ENCODE results near the gene GJD2.

The GJD2 gene

GRCh38 chr15:34725556-34725955, 29.2 kb downstream of the GJD2 start:
- H3K4me1 ChIP-seq (ENCODE audit: insufficient read depth, low read length, poor library complexity, severe bottlenecking) = no peaks in the 10 kb centered on the region
- H3K36me3 ChIP-seq (ENCODE audit: insufficient read depth, low read length) = no peaks in the 10 kb centered on the region
- H3K27me3 ChIP-seq (ENCODE audit: insufficient read depth, low read length, poor library complexity, severe bottlenecking) = no peaks in the 10 kb centered on the region
- TF ChIP-seq CTCF (conservative IDR thresholded peaks at IDR 0.05; ENCODE audit: low read length) (no peak), EZH2phosphoT487 (IDR thresholded peaks at IDR 0.05; ENCODE audit: borderline replicate concordance) (no peak)
- H3K9me2 ChIP-seq (replicated peaks; ENCODE audit: low read depth, low read length) = no peaks in the 10 kb centered on the region
- no peak overlapping the region for H3K4me3 ChIP-seq (ENCODE audit: low read length, poor library complexity, severe bottlenecking)
- H3F3A ChIP-seq (ENCODE audit: low read depth) = no peaks in the 10 kb centered on the region
- H3K79me2 ChIP-seq (ENCODE audit: insufficient read depth, low read length) = no peaks in the 10 kb centered on the region
- no peak overlapping the region for H2AFZ ChIP-seq (ENCODE audit: low read length)
- no peaks in the 10 kb centered on the region for H4K20me1 ChIP-seq (ENCODE audit: insufficient read depth, low read length, poor library complexity, severe bottlenecking)
- H3K9ac ChIP-seq (ENCODE audit: low read depth, low read length, poor library complexity, severe bottlenecking) = no peak overlapping the region
- no peaks in the 10 kb centered on the region for H3K9me3 ChIP-seq (ENCODE audit: insufficient read depth, low read depth, low read length)
- H3K4me2 ChIP-seq (ENCODE audit: low read depth, low read length, poor library complexity, severe bottlenecking) = no peak overlapping the region

- H3F3A ChIP-seq (ENCODE audit: low read depth) = no peaks in the 10 kb centered on the region
- H3K9ac ChIP-seq (ENCODE audit: low read depth, low read length, poor library complexity, severe bottlenecking) = no peak overlapping the region
- no peaks in the 10 kb centered on the region for H3K36me3 ChIP-seq (ENCODE audit: insufficient read depth, low read length)
- H3K9me2 ChIP-seq (replicated peaks; ENCODE audit: low read depth, low read length) = no peaks in the 10 kb centered on the region
- no peak overlapping the region for H3K4me3 ChIP-seq (ENCODE audit: low read length, poor library complexity, severe bottlenecking)
- H3K79me2 ChIP-seq (ENCODE audit: insufficient read depth, low read length) = no peaks in the 10 kb centered on the region
- no peak overlapping the region for H2AFZ ChIP-seq (ENCODE audit: low read length)
- no peaks in the 10 kb centered on the region for H3K9me3 ChIP-seq (ENCODE audit: insufficient read depth, low read depth, low read length)
- TF ChIP-seq EZH2phosphoT487 (IDR thresholded peaks at IDR 0.05; ENCODE audit: borderline replicate concordance) (no peak), CTCF (conservative IDR thresholded peaks at IDR 0.05; ENCODE audit: low read length) (no peak)
- no peaks in the 10 kb centered on the region for H3K4me1 ChIP-seq (ENCODE audit: insufficient read depth, low read length, poor library complexity, severe bottlenecking)
- H3K4me2 ChIP-seq (ENCODE audit: low read depth, low read length, poor library complexity, severe bottlenecking) = no peak overlapping the region
- no peaks in the 10 kb centered on the region for H3K27me3 ChIP-seq (ENCODE audit: insufficient read depth, low read length, poor library complexity, severe bottlenecking)
- H4K20me1 ChIP-seq (ENCODE audit: insufficient read depth, low read length, poor library complexity, severe bottlenecking) = no peaks in the 10 kb centered on the region
These were observed 30.3 kb downstream of the GJD2 start for GRCh38 chr15:34724481-34724880.

GRCh38 chr15:34722439-34722836, 32.4 kb downstream of the GJD2 start:
- Histone ChIP-seq H3K9me2 (replicated peaks; ENCODE audit: low read depth, low read length) (no peaks in the 10 kb centered on the region), H3K4me2 (ENCODE audit: low read depth, low read length, poor library complexity, severe bottlenecking) (no peak overlapping the region), H2AFZ (ENCODE audit: low read length) (no peak overlapping the region), H3F3A (ENCODE audit: low read depth) (no peaks in the 10 kb centered on the region), H3K4me1 (ENCODE audit: insufficient read depth, low read length, poor library complexity, severe bottlenecking) (no peaks in the 10 kb centered on the region), H3K9me3 (ENCODE audit: insufficient read depth, low read depth, low read length) (no peaks in the 10 kb centered on the region), H3K79me2 (ENCODE audit: insufficient read depth, low read length) (no peaks in the 10 kb centered on the region), H3K27me3 (ENCODE audit: insufficient read depth, low read length, poor library complexity, severe bottlenecking) (no peaks in the 10 kb centered on the region), H4K20me1 (ENCODE audit: insufficient read depth, low read length, poor library complexity, severe bottlenecking) (no peaks in the 10 kb centered on the region), H3K36me3 (ENCODE audit: insufficient read depth, low read length) (no peaks in the 10 kb centered on the region), H3K9ac (ENCODE audit: low read depth, low read length, poor library complexity, severe bottlenecking) (no peak overlapping the region), H3K4me3 (ENCODE audit: low read length, poor library complexity, severe bottlenecking) (no peak overlapping the region)
- TF ChIP-seq EZH2phosphoT487 (IDR thresholded peaks at IDR 0.05; ENCODE audit: borderline replicate concordance) (no peak), CTCF (conservative IDR thresholded peaks at IDR 0.05; ENCODE audit: low read length) (no peak)

Measured in Loucy (cell line).